ENCODE measurements around the gene RAB3C. TPM values are rescaled to one million over a fixed set of nuclear protein-coding genes. Genes with fewer than 3 reads are reported as not detected.

The RAB3C gene
- total RNA-seq, 6 donors from 2014 or later: 0.09 to 1.1 (median 0.87) TPM; not detected in 2

DNA sequence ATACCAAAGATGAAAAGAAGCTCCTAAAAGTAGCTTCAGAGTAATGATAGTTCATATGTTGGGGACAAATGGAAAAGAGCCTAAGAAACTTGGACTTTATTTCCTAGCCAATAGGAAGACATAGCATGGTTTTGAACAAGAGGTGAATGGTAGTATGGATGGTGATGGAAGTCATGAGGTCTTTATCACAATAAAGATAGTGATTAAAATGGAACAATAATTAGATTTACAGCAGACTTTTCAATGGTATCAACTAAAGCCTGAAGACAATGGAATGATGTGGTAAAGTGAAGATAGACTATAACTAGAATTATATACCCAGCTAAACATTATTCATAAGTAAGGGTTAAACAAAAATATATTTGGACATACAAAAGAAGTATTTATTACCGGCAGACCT, 131.2 kb downstream of the RAB3C start:
- no peak overlapping the region for H3K27ac ChIP-seq
- no peaks in the 10 kb centered on the region for H3K4me1 ChIP-seq
- H3K36me3 ChIP-seq: no peaks in the 10 kb centered on the region
- DNase-seq (no peak), ATAC-seq (ENCODE audit: low FRiP score in 2 of 2) (no peak)
- TF ChIP-seq EP300 (IDR thresholded peaks at IDR 0.05) (no peak), POLR2AphosphoS5 (IDR thresholded peaks at IDR 0.05) (no peak), POLR2A (IDR thresholded peaks at IDR 0.05) (no peak)
- TF ChIP-seq, protein P1, sequence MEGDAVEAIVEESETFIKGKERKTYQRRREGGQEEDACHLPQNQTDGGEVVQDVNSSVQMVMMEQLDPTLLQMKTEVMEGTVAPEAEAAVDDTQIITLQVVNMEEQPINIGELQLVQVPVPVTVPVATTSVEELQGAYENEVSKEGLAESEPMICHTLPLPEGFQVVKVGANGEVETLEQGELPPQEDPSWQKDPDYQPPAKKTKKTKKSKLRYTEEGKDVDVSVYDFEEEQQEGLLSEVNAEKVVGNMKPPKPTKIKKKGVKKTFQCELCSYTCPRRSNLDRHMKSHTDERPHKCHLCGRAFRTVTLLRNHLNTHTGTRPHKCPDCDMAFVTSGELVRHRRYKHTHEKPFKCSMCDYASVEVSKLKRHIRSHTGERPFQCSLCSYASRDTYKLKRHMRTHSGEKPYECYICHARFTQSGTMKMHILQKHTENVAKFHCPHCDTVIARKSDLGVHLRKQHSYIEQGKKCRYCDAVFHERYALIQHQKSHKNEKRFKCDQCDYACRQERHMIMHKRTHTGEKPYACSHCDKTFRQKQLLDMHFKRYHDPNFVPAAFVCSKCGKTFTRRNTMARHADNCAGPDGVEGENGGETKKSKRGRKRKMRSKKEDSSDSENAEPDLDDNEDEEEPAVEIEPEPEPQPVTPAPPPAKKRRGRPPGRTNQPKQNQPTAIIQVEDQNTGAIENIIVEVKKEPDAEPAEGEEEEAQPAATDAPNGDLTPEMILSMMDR (IDR thresholded peaks at IDR 0.05): no peak
- H3K9me3 ChIP-seq: peaks cover 0 to 8% (median 2%) of the 10 kb centered on the region in 4 donors
- WGBS, 2 donors: 85 to 91% methylated on average over 1 of the region's 1 CpG
- H3K27me3 ChIP-seq: no peaks in the 10 kb centered on the region
- H3K4me3 ChIP-seq: no peak overlapping the region

- ATAC-seq (ENCODE audit: low FRiP score in 2 of 2): no peak
- no peak for DNase-seq
- no peak overlapping the region for H3K4me3 ChIP-seq
- H3K27me3 ChIP-seq: no peaks in the 10 kb centered on the region
- WGBS, 2 donors: 85 to 87% methylated on average over 2 of the region's 2 CpGs
- H3K27ac ChIP-seq: no peak overlapping the region
- no peaks in the 10 kb centered on the region for H3K4me1 ChIP-seq
- TF ChIP-seq, protein P1 (IDR thresholded peaks at IDR 0.05): no peak
- TF ChIP-seq POLR2AphosphoS5 (IDR thresholded peaks at IDR 0.05) (no peak), EP300 (IDR thresholded peaks at IDR 0.05) (no peak), POLR2A (IDR thresholded peaks at IDR 0.05) (no peak)
- H3K9me3 ChIP-seq: peaks cover 0 to 8% (median 2%) of the 10 kb centered on the region in 4 donors
- no peaks in the 10 kb centered on the region for H3K36me3 ChIP-seq
Measured at GRCh38 chr5:58715997-58716656, 133.3 kb downstream of the RAB3C start.

- no peaks in the 10 kb centered on the region for H3K36me3 ChIP-seq
- WGBS, 2 donors: 71 to 80% methylated on average over 5 of the region's 5 CpGs
- H3K4me1 ChIP-seq: no peaks in the 10 kb centered on the region
- TF ChIP-seq POLR2A (IDR thresholded peaks at IDR 0.05) (no peak), POLR2AphosphoS5 (IDR thresholded peaks at IDR 0.05) (no peak), EP300 (IDR thresholded peaks at IDR 0.05) (no peak)
- TF ChIP-seq, protein P1 (IDR thresholded peaks at IDR 0.05): no peak
- DNase-seq: no peak
- H3K27me3 ChIP-seq: no peaks in the 10 kb centered on the region
- no peak overlapping the region for H3K27ac ChIP-seq
- no peak for ATAC-seq (ENCODE audit: low FRiP score in 2 of 2)
- H3K9me3 ChIP-seq: peaks cover 0 to 8% (median 2%) of the 10 kb centered on the region in 4 donors
- H3K4me3 ChIP-seq: no peak overlapping the region
Measured at GRCh38 chr5:58716713-58717112, 133.8 kb downstream of the RAB3C start.

DNA sequence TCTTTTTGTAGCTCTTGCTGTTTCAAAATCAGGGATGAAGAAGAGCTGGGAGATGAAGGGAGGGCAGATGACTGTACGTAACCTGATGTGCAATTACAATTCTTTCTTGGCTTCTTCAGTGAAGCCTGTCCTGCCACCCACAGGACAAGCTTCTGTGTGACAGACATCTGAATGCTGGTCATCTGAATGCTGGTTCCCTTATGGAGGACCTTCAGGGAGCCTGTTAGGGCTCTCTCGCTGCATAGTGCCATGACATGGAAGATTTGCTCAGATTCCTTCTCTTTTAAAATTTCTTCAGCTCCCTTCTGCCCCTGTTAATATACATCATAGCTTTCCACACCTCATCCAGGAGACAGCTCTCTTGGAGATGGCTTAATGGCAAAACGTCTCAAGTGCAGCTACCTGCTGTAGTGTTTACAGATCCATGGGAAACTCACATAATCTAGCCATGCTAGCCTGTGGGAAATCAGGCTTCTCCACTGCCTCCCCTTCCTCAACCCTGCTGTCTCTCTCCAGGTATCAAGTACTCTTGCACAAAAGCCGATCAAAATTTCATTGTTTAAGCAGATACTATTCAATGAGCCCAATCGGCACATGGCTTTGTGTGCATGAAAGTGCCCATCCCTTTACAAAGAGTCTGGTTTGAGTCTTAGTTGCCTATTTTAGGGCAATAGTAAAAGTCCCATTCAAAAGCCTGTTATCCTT, 134.6 kb downstream of the RAB3C start:
- no peak for TF ChIP-seq EP300 (IDR thresholded peaks at IDR 0.05)
- no peak for TF ChIP-seq POLR2A (IDR thresholded peaks at IDR 0.05)
- 67 to 69% methylated on average over 5 of the region's 5 CpGs for WGBS, 2 donors
- Histone ChIP-seq H3K9me3 (peaks cover 0 to 8% (median 2%) of the 10 kb centered on the region in 4 donors), H3K4me1 (no peaks in the 10 kb centered on the region), H3K4me3 (no peak overlapping the region), H3K27ac (no peak overlapping the region), H3K36me3 (no peaks in the 10 kb centered on the region), H3K27me3 (no peaks in the 10 kb centered on the region)
- DNase-seq (no peak), ATAC-seq (ENCODE audit: low FRiP score in 2 of 2) (no peak)

- H3K4me3 ChIP-seq: no peak overlapping the region
- H3K4me1 ChIP-seq: no peaks in the 10 kb centered on the region
- H3K9me3 ChIP-seq: peaks cover 0 to 8% (median 2%) of the 10 kb centered on the region in 4 donors
- no peaks in the 10 kb centered on the region for H3K36me3 ChIP-seq
- ATAC-seq (ENCODE audit: low FRiP score in 2 of 2) (no peak), DNase-seq (no peak)
- TF ChIP-seq POLR2AphosphoS5 (IDR thresholded peaks at IDR 0.05) (no peak), EP300 (IDR thresholded peaks at IDR 0.05) (no peak), POLR2A (IDR thresholded peaks at IDR 0.05) (no peak)
- TF ChIP-seq, protein P1 (IDR thresholded peaks at IDR 0.05): no peak
- WGBS, 2 donors: 87 to 88% methylated on average over 2 of the region's 2 CpGs
- H3K27me3 ChIP-seq: no peaks in the 10 kb centered on the region
- H3K27ac ChIP-seq: no peak overlapping the region
Measured at GRCh38 chr5:58718269-58718978, 135.5 kb downstream of the RAB3C start.
